ENCODE measurements around the gene BLNK. TPM values are rescaled to one million over a fixed set of nuclear protein-coding genes. Genes with fewer than 3 reads are reported as not detected.

The BLNK gene
- total RNA-seq, 1 experiment from 2014 or later, result 1.0 TPM

GRCh38 chr10:96188916-96189315 is 82.5 kb downstream of the BLNK start:
- no TSS peak for BruUV-seq (replicated peaks)
- no peak overlapping the region for H3K27ac ChIP-seq
- H4K20me1 ChIP-seq (ENCODE audit: insufficient read depth), result no peaks in the 10 kb centered on the region
- H3K4me1 ChIP-seq (replicated peaks; ENCODE audit: insufficient read depth), result no peaks in the 10 kb centered on the region
- intact Hi-C loops (cut with micrococcal nuclease; ENCODE audit: unreplicated experiment), result no loop called here
- no peak overlapping the region for H2AFZ ChIP-seq
- no peak for TF ChIP-seq EZH2 (IDR thresholded peaks at IDR 0.05; ENCODE audit: low read depth)
- no peak for TF ChIP-seq CTCF (conservative IDR thresholded peaks at IDR 0.05)
- H3K4me2 ChIP-seq, result no peak overlapping the region
- H3K4me3 ChIP-seq, result no peak overlapping the region
- ChIA-PET POLR2A (ENCODE audit: unreplicated experiment) (no interaction called here), CTCF (no interaction called here)
- no peak for DNase-seq
- H3K27me3 ChIP-seq (ENCODE audit: insufficient read depth, low read depth), result peaks cover 2% of the 10 kb centered on the region; the same call in 1 of the 2 replicates
- H3K36me3 ChIP-seq (ENCODE audit: low read depth), result no peaks in the 10 kb centered on the region
- H3K9me2 ChIP-seq (ENCODE audit: insufficient read depth), result no peaks in the 10 kb centered on the region
- H3F3A ChIP-seq (ENCODE audit: insufficient read depth, low read depth), result no peaks in the 10 kb centered on the region
- H3K9me3 ChIP-seq (ENCODE audit: insufficient read depth, low read depth), result no peaks in the 10 kb centered on the region
- H3K79me2 ChIP-seq (ENCODE audit: low read depth), result no peaks in the 10 kb centered on the region

- no peaks in the 10 kb centered on the region for H3F3A ChIP-seq (ENCODE audit: insufficient read depth, low read depth)
- POLR2A ChIA-PET (ENCODE audit: unreplicated experiment), result no interaction called here
These were observed 82.9 kb downstream of the BLNK start for GRCh38 chr10:96188421-96188820.

GRCh38 chr10:96176985-96177384 is 94.4 kb downstream of the BLNK start:
- H3K36me3 ChIP-seq (ENCODE audit: low read depth), result no peaks in the 10 kb centered on the region
- H3K4me2 ChIP-seq, result no peak overlapping the region
- no peak overlapping the region for H2AFZ ChIP-seq
- H3K27ac ChIP-seq, result no peak overlapping the region
- no peak overlapping the region for H3K4me3 ChIP-seq
- intact Hi-C loops (cut with micrococcal nuclease; ENCODE audit: unreplicated experiment), result no loop called here
- no peaks in the 10 kb centered on the region for H3F3A ChIP-seq (ENCODE audit: insufficient read depth, low read depth)
- ChIA-PET CTCF (no interaction called here), POLR2A (ENCODE audit: unreplicated experiment) (no interaction called here)
- BruUV-seq (replicated peaks), result no TSS peak
- no peaks in the 10 kb centered on the region for H3K9me2 ChIP-seq (ENCODE audit: insufficient read depth)
- no peaks in the 10 kb centered on the region for H3K79me2 ChIP-seq (ENCODE audit: low read depth)
- TF ChIP-seq CTCF (conservative IDR thresholded peaks at IDR 0.05), result no peak
- no peak for TF ChIP-seq EZH2 (IDR thresholded peaks at IDR 0.05; ENCODE audit: low read depth)
- H3K9me3 ChIP-seq (ENCODE audit: insufficient read depth, low read depth), result peaks cover 6% of the 10 kb centered on the region; the same call in 1 of the 2 replicates
- no peaks in the 10 kb centered on the region for H3K4me1 ChIP-seq (replicated peaks; ENCODE audit: insufficient read depth)
- no peaks in the 10 kb centered on the region for H4K20me1 ChIP-seq (ENCODE audit: insufficient read depth)
- H3K27me3 ChIP-seq (ENCODE audit: insufficient read depth, low read depth), result no peaks in the 10 kb centered on the region
- DNase-seq, result no peak

More at GRCh38 chr10:96188421-96188820, 82.9 kb downstream of the BLNK start:
- no peak overlapping the region for H2AFZ ChIP-seq
- H3K36me3 ChIP-seq (ENCODE audit: low read depth), result no peaks in the 10 kb centered on the region
- no peaks in the 10 kb centered on the region for H3K4me1 ChIP-seq (replicated peaks; ENCODE audit: insufficient read depth)
- DNase-seq, result no peak
- no peaks in the 10 kb centered on the region for H3K9me2 ChIP-seq (ENCODE audit: insufficient read depth)
- no peak overlapping the region for H3K27ac ChIP-seq
- TF ChIP-seq EZH2 (IDR thresholded peaks at IDR 0.05; ENCODE audit: low read depth) (no peak), CTCF (conservative IDR thresholded peaks at IDR 0.05) (no peak)
- H3K9me3 ChIP-seq (ENCODE audit: insufficient read depth, low read depth), result no peaks in the 10 kb centered on the region
- BruUV-seq (replicated peaks), result no TSS peak
- H4K20me1 ChIP-seq (ENCODE audit: insufficient read depth), result no peaks in the 10 kb centered on the region
- CTCF ChIA-PET, result no interaction called here
- intact Hi-C loops (cut with micrococcal nuclease; ENCODE audit: unreplicated experiment), result no loop called here
- H3K4me3 ChIP-seq, result no peak overlapping the region
- H3K79me2 ChIP-seq (ENCODE audit: low read depth), result no peaks in the 10 kb centered on the region
- peaks cover 3% of the 10 kb centered on the region; the same call in 1 of the 2 replicates for H3K27me3 ChIP-seq (ENCODE audit: insufficient read depth, low read depth)
- H3K4me2 ChIP-seq, result no peak overlapping the region
